OCI-LY7 (cell line): ENCODE results near the gene TMEM19.

Experiments used
- CTCF ChIP-seq: fragments of 200-600 bp; sonication (generic); conservative IDR thresholded peaks from 2 replicates; pipeline ENCODE4 v1.5.1; 2014; ENCODE audit warnings: mild to moderate bottlenecking, antibody characterized with exemption, low read length, moderate library complexity, mixed read lengths
- EZH2phosphoT487 ChIP-seq: fragments of 200-600 bp; sonication (generic); IDR thresholded peaks from 2 replicates; pipeline ENCODE4 v1.6.1; 2018; ENCODE audit warnings: low read depth, borderline replicate concordance, mild to moderate bottlenecking, mixed run types, antibody characterized with exemption, low read length, moderate library complexity, mixed read lengths

GRCh38 chr12:71638499-71638898 lies 47.4 kb upstream of the TMEM19 start:
- TF ChIP-seq CTCF (no peak), EZH2phosphoT487 (no peak)
